Activated CD8-positive, alpha-beta memory T cell treated with anti-CD3 and anti-CD28 coated beads, Interleukin-2, amount 50 U/mL, for 24 hours (primary cell): ENCODE results near the gene EML6.

Experiments used
- DNase-seq: peaks from one replicate; pipeline ENCODE4 v3.0.0-alpha.2; 2020; ENCODE audit errors: extremely low read depth

EML6 gene

DNA sequence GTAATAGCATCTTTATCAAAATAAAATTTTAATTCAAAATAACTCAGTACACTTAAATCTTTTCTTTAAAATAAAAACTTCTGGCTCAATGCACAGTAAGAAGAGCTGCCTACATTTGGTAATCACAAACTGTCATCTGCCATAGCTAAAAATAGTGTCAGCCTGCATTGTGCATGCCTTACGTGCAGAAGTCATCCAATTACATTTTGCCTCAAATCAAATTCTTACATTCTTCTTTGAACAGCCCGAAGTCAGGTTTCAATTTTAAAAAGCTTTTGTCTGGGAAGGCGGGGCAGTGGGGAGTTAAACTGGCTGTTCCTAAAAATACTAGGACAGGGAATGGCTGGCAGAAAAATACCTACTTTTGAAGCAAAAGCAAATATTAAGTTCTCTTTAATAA, 275.7 kb downstream of the EML6 start:
- no peak for DNase-seq

DNA sequence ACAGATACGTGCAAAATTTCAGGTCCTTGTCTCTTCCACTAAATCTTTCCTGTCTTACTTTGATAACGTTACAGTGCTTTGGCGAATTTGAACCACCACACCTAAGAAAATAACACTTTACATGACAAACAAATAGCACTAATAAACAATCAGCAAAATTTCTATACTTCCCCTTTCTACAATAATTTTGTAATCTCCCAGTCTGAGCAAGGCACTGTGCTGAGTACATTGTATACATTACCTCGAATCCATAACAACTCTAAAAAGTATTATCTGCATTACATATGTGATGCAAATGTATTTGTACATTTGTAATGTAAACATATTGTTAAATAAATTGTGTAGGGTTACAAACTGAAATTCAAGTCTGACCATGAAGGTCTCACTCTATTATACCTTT, 276.9 kb downstream of the EML6 start:
- no peak for DNase-seq

DNA sequence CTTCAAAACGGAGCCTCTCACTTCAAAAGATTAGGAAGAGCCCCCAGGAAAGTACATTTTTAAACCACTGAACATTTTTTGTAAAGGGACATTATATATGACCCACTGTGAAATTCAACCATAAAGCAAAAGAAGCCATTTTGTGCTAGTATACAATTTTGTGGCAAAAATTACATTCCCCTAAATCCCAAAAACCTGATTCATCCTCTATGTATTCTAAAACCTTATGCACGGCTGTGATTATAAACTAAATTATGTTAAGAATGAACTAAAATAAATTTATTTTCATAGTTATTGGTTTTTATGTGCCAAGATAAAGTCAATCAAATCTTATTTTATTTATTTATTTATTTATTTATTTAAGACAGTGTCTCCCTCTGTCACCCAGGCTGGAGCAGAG, 278.3 kb downstream of the EML6 start:
- DNase-seq: no peak

DNA sequence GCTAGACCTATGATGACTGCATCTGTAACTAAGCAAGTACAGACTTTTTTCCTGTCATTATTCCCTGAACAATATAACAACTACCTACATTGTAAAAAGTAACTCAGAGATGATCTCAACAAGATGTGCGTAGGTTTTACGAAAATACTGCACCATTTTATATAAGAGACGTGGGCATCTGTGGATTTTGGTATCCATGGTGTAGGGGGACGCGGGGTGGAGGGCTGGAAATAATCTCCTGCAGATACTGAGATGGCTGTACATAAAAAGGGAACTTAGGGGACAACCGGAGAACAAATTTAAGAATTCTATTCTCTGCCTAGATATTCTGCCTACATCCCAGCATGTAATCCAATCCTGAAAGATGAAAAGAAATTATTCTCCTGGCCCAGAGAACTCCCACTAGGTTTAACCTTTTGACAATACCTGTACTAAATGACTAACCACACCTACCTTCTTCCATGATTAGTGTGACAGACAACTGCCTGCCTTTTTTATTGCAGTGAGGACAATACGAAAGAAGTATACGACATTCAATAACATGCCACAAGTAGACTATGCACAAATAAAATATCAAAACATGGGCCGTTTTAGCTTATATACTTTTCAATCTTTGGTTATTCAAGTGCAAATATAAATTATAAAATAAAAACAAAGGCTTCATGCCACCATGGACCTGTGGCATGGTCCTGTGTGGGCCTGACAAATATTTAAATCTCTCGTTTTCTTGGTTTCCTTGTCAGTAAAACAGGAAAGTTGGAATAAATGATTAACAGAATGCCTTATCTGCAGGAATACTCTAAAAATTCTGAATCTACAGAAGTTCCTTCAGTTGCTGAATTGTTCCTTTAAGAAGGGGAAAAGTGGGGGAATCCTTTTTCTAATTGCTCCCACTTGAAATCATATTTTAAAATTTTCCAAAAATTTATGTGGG, 280.5 kb downstream of the EML6 start:
- no peak for DNase-seq

DNA sequence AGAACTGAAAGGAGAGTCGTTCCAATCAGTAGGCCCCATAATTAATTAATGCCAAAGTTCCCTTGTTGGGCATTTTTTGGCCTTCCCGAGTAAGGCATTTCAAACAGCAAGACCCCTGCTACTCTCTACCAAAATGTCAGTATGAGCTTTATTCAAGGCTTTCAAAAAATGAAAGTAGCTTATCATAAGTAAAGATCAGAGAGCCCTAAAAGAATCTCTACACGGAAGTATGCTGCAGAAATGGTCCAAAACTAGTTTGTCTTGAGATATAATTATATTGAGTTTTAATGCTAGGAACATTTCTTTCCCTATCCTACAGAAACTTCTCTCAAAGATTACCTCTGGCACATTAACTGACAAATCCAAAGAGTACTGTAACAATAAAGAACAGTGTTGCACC, 282.8 kb downstream of the EML6 start:
- no peak for DNase-seq

DNA sequence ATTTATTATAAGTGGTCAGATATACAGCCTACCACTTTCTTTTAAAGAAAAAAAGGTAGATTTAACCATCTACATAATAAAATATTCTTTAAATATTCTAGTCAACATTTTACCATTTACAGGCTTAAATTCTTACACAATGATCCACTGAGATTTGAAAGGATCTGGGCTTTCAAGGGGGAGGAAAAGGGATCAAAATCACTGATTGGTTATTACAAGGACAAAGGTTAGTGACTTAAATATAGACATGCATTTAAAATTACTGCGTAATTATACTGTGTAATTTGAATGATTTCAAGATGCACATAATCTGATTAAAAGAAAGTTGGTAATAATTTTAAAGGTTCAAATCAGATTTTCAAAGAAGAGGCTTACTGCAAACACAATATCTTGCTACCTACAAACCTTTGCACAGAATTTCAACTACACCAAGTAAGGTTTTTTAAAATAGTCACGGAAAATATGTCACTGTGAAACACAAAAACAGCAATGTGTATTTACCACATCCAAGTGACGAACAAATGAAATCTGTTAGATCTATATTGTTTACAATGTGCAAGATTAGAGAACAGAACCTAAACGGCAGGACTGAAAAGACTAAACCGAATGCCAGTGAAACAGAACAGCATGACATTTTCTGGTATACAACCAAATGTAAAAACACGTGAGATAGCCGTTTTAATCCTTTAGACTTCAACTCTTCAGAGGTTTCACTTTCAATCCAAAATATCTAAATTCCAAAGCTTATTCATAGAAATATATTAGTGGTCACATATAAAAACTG, 286.0 kb downstream of the EML6 start:
- DNase-seq: no peak

DNA sequence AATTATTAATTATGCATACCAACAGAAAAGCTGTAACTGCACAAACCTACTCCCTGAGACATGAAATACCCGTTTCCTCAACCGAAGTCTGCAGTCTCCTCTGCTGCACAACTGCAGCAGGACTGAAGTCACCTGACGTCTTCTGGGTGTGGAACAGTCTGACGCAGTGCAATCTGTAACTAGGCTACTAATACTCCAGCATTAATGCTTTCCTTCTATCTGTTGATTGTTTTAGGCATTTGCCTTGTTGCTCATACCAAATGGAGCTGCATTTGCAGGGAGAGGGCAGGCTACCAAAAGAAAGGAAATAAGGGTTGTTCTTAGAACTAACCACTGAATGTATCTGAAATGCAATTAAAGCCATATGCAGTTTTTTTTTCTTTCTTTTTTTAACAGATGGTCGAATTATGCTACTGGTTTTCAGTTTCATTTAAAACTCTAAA, 286.7 kb downstream of the EML6 start:
- DNase-seq: peak; percentile 4

DNA sequence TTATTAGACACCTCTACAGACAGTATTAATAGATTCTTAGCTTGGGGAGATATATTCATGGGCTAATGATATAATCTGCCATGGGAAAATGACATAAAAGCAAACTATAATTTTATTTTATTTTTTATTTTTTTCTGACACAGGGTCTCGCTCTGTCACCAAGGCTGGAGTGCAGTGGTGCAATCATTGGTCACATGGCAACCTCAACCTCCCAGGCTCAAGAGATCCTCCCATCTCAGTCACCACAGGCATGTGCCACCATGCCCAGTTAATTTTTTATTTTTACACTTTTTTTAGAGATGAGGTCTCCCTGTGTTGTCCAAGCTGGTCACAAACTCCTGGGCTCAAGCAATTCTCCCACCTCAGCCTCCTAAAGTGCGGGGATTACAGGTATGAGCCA, 287.5 kb downstream of the EML6 start:
- no peak for DNase-seq

DNA sequence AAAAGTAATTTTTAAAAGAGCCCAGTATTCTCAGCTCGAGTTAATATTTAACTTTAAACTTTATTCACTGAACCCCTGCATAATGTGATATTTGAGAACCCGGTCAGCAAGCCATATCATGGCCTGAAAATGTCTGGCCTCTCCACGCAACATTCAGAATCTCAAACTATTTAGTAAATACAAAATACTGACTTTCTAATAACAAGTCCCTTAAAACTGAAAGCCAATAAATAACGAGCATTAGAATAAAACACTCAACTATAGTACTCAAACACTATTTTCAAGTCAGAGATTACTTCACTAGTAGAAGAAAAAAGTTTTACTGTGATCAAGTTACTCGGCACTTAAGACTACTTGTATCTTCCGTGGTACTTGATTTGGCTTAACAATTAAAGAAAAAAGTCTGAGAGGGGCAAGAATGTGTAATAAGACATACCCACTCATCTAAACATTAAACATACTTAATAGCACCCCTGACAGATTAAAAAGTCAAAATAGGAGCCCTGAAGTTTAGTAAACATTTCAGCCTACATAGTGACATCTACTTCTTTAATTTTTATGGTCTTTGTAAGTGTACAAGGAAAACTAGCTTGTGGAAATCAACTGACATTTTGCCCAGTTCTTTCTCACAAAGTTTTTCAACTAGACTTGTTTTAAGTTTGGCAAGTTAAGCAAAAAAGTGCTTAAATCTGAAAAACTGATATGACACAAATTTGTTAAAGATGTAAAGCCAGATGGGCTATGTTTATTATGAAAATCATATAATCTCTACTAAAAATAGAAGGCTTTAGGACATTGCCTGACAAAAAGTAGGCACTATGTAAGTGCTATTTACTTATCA, 288.6 kb downstream of the EML6 start:
- no peak for DNase-seq

DNA sequence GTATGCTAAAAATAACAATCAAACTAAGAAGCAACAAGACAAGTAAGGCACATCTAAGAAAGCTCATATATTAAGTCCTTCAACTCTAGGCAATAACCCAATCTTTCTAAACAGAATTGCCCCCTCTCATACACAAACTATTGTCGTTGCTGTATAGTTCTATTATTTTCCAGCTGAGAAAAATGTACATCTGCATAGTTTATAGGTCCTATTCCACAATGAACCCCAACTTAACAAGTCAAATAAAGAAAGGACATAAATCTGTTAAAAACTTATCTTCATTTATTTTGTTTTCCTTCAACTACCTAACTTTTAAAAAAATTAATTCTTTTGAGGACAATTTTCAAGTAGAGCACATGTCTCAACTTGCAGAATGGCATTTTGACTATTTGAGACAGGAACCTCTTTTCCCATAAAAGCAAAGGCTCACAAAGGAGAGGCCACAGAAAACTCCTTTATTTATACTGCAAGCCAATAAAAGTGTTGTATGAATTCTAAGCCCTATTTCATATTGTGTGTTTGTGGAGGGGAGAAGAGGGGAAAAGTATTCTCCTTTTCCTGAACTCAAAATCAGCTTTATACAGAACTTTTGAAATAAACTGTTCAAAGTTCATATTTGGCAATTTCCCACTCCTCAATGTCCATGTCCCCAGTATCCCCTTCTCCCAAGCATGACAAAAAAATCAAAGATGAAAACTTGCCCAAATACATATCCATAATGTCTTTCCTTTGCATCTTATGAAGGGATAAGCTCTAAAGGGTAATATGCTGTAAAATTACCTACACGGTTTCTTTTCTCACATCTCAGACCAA, 289.4 kb downstream of the EML6 start:
- no peak for DNase-seq

DNA sequence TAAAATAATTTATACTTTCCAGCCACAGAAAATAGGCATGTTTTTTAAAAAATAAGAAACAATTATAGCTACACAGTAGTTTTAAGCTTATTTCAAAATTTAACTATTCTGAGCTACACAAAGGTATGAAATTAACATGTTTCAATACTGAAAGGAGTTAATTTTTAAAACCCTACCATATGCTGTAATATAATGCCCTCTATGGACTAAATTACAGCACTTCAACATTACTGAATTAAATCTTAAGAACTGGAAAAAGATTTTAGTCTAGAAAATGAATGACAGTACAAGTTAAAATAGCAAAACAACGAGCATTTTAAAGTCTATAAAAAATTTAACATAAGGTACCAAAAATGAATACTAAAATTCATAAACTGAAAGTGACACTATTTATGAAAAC, 290.5 kb downstream of the EML6 start:
- DNase-seq: no peak

DNA sequence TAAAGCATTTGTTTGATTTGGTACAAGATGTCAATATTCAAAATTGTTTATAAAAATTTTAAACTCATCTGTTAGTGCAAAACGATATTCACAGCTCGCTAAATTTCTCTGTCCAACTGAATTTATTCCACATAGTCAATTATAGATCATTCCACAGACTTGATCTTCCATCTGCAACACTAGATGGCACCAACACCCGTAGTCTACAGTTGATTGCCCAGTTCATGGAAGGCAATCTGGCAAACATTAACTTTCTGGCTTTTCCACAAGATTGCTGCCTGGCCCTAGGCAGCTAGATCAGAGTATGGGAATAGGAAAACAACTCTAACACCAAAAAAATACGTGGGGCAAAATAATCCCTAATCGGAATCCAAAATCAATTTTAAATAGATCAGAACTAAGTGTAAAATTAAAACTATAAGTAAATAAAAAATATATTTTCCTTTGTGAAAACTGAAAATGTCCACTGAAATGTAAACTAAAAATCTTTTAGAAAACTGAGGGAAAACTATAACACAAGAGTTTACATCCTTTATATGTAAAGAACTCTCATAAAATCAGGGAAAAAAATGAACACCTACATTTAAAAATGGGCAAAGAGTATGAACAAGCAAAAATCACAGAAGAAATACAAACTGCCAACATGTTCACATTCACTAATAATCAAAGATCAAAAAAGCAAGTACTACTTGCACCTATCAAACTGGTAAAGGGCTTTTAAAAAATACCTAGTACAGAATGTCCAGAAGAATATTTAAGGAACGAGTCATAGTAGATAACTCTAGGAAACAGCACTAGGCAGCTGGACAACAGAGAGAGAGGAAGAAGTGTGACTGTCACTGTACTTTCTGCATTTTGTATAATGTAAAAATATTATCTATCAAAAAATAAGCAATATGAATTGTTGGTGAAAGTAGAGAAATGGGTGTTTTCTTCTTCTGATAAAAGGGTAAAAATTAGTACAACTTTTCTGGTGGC, 291.8 kb downstream of the EML6 start:
- DNase-seq: peak; percentile 7

DNA sequence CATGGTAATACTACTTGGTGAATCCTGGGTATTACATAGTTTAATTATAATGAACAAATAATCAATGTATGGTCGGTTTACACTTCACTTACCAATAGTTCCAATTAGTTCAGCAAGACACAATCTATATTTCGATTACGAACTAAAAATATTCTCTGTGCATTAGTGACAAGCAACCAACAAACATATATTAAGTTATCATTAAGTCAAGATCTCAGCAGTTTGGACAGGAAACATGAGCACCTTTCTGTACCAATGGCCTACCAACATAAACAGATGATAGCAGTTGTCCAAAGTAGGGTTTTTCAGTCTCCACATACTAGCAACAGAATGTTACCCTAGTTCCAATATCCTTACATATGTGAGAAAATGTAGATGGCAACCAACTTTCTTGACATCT, 294.0 kb downstream of the EML6 start:
- no peak for DNase-seq

DNA sequence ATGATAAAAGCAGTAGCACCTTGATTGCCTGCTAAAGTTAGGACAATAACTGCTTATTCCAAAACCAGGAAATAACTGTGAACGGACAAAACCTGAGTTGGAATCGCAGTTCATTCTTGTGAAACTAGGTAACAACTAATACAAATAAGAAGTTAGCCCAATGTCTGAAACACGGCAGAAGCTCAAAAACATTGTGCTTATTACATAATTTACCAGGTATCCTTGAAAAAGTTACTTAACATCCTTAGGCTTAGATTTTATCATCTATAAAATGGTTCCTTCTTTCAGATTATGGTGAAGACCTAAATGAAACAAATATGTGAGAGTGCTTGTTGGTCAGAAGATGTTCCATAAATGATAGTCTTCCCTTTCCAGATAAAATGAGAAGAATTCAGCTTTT, 294.4 kb downstream of the EML6 start:
- DNase-seq: no peak

DNA sequence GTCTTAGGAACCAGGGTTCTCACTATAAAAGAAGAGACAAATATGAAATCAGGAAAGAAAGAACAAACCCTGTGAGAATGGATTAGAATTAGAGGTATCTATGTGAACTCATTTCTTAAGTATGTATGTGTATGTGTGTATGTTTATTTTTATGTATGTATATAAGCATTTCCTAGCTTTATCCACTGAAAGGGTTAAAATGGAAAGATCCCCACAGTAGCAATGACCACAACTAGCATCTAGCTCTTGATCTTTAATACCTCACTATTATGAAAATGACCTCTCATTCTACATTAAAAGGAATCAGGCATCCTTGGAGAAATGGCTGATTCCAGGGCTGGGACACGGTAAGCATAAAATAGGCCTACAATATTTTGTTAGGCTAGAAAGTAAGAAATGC, 295.2 kb downstream of the EML6 start:
- DNase-seq: no peak

DNA sequence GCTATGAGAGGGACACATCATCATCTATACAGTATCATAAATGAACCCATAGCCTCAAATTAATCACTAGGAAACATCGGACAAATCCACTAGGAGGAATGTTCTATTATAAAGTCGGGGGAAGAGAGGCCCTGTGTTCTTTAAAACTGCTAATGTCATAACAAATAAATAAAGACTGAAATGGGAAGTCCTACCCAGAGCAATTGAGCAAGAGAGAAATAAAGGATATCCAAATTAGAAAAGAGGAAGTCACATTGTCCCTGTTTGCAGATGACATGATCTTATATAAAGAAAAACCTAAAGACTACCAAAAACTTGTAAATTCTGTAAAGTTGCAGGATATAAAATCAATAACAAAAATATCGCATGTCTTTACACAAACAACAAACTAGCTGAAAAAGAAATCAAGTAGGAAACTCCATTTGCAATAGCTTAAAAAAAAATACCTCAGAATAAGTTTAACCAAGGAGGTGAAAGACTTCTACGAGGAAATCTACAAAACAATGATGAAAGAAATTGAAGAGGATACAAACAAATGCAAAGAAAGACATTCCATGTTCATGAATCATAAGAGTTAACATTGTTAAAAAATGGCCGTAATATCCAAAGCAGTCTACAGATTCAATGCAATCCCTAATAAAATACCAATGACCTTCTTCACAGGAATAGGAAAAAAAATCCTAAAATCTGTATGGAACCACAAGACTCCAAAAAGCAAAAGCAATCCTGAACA, 296.2 kb downstream of the EML6 start:
- DNase-seq: no peak
